A673 (cell line): ENCODE results near the gene TNFAIP3. TPM values are rescaled to one million over a fixed set of nuclear protein-coding genes. Genes with fewer than 3 reads are reported as not detected.

Experiments used
- BruUV-seq: library from RNA; stranded (reverse); fragments of 400-500 nt; replicated peaks from 2 replicates; lab custom pipeline; 2021; lab: Mats Ljungman, UMichigan
- CTCF ChIA-PET: fragments of 300-600 bp; sonication (Branson Sonifier 250); formaldehyde crosslinking; loops from one replicate; lab custom pipeline; 2022; ENCODE audit warnings: antibody characterized with exemption; lab: Charles Lee
- POLR2A ChIA-PET: fragments of 300-600 bp; sonication (Branson Sonifier 250); formaldehyde crosslinking; loops from one replicate; lab custom pipeline; 2022; ENCODE audit warnings: antibody characterized with exemption; ENCODE audit not compliant: low non-redundant PET; lab: Charles Lee
- DNase-seq: peaks from one replicate; pipeline ENCODE4 v3.0.0-alpha.2; 2015; ENCODE audit warnings: low spot score
- H3K27ac ChIP-seq: fragments of 200-600 bp; sonication (generic); 2 replicates; pipeline ENCODE4 v1.5.1; 2016; ENCODE audit warnings: mixed run types, low read depth, mild to moderate bottlenecking, mixed read lengths, antibody characterized with exemption, low read length; ENCODE audit not compliant: poor library complexity, severe bottlenecking
- H3K27me3 ChIP-seq: fragments of 200-600 bp; sonication (generic); replicated peaks from 2 replicates; pipeline ENCODE4 v1.6.1; 2017; ENCODE audit warnings: mixed run types, low read depth, mild to moderate bottlenecking, mixed read lengths, antibody characterized with exemption, low read length; ENCODE audit not compliant: insufficient read depth, poor library complexity
- H3K36me3 ChIP-seq: fragments of 200-600 bp; sonication (generic); 2 replicates; pipeline ENCODE4 v1.6.1; 2016; ENCODE audit warnings: mixed run types, mild to moderate bottlenecking, mixed read lengths, antibody characterized with exemption, low read length; ENCODE audit not compliant: insufficient read depth, poor library complexity, severe bottlenecking
- H3K4me1 ChIP-seq: fragments of 200-600 bp; sonication (generic); 2 replicates; pipeline ENCODE4 v1.6.1; 2017; ENCODE audit warnings: mixed run types, mild to moderate bottlenecking, mixed read lengths, antibody characterized with exemption, low read length; ENCODE audit not compliant: insufficient read depth, poor library complexity, severe bottlenecking
- H3K4me3 ChIP-seq: fragments of 200-600 bp; sonication (generic); 2 replicates; pipeline ENCODE4 v1.5.1; 2016; ENCODE audit warnings: low read depth, mixed run types, mild to moderate bottlenecking, mixed read lengths, low read length; ENCODE audit not compliant: poor library complexity, severe bottlenecking
- H3K9me3 ChIP-seq: fragments of 200-600 bp; sonication (generic); 2 replicates; pipeline ENCODE4 v1.6.1; 2016; ENCODE audit warnings: mixed run types, low read depth, mild to moderate bottlenecking, mixed read lengths, antibody characterized with exemption, low read length; ENCODE audit not compliant: poor library complexity, severe bottlenecking
- CTCF ChIP-seq: fragments of 300-800, 200-600 bp; sonication (generic); conservative IDR thresholded peaks from 2 replicates; pipeline ENCODE4 v1.5.1; 2017; ENCODE audit warnings: low read depth, mild to moderate bottlenecking, antibody characterized with exemption, low read length, moderate library complexity, mixed read lengths
- EZH2 ChIP-seq: fragments of 200-600 bp; sonication (generic); IDR thresholded peaks from 2 replicates; pipeline ENCODE4 v1.6.1; 2017; ENCODE audit warnings: borderline replicate concordance, low read depth, mild to moderate bottlenecking, mixed read lengths, antibody characterized with exemption, low read length; ENCODE audit not compliant: poor library complexity, severe bottlenecking
- intact Hi-C: fragments of 100-400 bp; cut with micrococcal nuclease; formaldehyde crosslinking; loops from one replicate; pipeline ENCODE4 v1.10.0; 2022; ENCODE audit not compliant: unreplicated experiment
- total RNA-seq: library from RNA; stranded (reverse); gene quantifications from 2 replicates; pipeline ENCODE4 v1.2.3, GENCODE V29; 2021

Gene TNFAIP3
- total RNA-seq, 1 experiment from 2014 or later, result 12.7 TPM

- H3K9me3 ChIP-seq, result no peaks in the 10 kb centered on the region
- intact Hi-C loops, result no loop called here
- CTCF ChIA-PET, result no interaction called here
- DNase-seq, result no peak
- POLR2A ChIA-PET, result no interaction called here
- TF ChIP-seq EZH2 (no peak), CTCF (no peak)
- no TSS peak for BruUV-seq
- H3K27me3 ChIP-seq, result peaks cover 13% of the 10 kb centered on the region
- H3K4me3 ChIP-seq, result no peak overlapping the region
- H3K36me3 ChIP-seq, result no peaks in the 10 kb centered on the region
- H3K27ac ChIP-seq, result no peak overlapping the region
- H3K4me1 ChIP-seq, result no peaks in the 10 kb centered on the region
Measured at GRCh38 chr6:137907170-137907569, 40.1 kb downstream of the TNFAIP3 start.

DNA sequence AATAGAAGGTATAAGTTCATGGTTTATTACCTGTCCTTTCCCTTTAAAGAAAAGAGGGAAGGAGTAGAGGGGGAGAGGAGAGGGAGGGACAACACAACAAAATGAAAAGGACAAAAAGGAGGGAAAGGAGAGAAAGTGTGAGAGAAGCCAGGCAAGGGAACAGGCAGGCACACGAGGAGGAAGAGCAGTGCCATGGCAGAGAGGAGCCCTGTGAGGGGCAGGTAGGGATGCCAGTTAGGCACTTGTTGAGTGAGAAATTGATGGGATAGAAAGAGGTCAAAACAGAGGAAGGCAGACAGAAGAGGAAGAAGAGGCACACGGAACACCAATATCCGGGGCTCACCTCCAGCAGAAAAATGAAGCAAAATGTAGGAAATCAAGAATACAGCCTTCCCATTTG, 42.5 kb downstream of the TNFAIP3 start:
- H3K9me3 ChIP-seq, result peaks cover 5% of the 10 kb centered on the region
- no peak overlapping the region for H3K4me3 ChIP-seq
- DNase-seq, result no peak
- ChIA-PET POLR2A (no interaction called here), CTCF (no interaction called here)
- intact Hi-C loops, result no loop called here
- TF ChIP-seq CTCF, result no peak
- TF ChIP-seq EZH2, result no peak
- no peaks in the 10 kb centered on the region for H3K36me3 ChIP-seq
- H3K27me3 ChIP-seq, result peaks cover 13% of the 10 kb centered on the region
- no peak overlapping the region for H3K27ac ChIP-seq
- H3K4me1 ChIP-seq, result no peaks in the 10 kb centered on the region
- no TSS peak for BruUV-seq

DNA sequence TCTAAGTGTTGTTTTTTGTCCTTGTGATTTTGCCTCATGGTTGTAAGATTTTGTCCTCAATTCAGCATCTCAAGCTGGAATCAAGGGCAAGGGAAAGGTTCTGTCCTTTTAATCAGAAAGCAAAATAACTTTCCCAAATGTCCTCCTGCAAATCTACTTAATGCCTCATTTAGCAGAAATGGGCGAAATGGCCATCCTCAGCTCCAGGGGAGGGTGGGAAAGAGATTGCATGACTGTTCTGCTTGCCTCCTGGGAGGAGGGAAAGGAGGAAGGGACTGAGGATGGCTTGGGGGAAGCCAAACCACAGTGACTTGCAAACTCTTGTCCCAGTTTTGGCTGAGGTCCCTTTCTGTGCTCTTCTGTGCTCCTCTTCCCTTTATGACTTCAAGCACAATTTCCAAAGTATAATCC, 43.4 kb downstream of the TNFAIP3 start:
- Histone ChIP-seq H3K9me3 (peaks cover 5% of the 10 kb centered on the region), H3K27ac (no peak overlapping the region), H3K27me3 (peaks cover 13% of the 10 kb centered on the region), H3K4me1 (no peaks in the 10 kb centered on the region), H3K4me3 (no peak overlapping the region), H3K36me3 (no peaks in the 10 kb centered on the region)
- ChIA-PET CTCF (no interaction called here), POLR2A (no interaction called here)
- no TSS peak for BruUV-seq
- intact Hi-C loops, result no loop called here
- no peak for TF ChIP-seq EZH2
- no peak for TF ChIP-seq CTCF
- no peak for DNase-seq
